ENCODE measurements around the gene TBX21. TPM values are rescaled to one million over a fixed set of nuclear protein-coding genes. Genes with fewer than 3 reads are reported as not detected.

Gene TBX21
- total and polyA plus RNA-seq, 2 of the 4 experiments (the other 2 are of a cell fraction), result not detected

DNA sequence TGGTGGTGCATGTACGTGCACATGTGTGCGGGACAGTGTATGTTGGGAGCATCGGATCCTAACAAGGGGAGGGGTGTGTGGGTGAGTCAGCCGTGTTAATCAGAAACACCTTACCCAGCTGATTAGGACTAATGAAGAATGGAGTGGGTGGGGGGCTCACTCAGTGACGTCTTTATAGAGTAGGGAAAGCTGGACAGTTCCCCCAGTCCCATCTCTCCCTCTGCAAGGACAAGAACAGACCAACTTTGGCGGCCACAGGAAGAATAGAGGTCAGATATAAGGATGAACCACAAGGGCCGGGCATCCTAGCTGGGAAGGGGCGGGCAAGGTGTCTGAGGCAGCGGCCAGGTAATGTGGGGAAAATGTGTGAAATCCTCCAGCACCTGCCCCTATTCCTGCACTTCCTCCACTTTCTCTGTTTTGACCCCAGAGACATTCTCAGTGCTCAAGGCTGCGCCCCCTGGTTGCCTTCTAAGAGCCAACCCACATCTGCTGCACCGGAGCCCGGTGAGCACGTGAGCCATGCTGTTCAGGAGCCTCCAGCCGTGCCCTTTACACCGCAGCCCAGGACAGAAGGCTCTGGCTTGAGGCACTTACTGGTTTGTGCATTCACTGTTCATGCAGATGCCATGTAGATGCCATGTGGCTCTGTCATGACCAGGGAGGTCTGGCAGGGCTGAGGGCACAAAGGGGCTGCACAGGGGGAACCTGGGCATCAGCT lies 18.9 kb upstream of the TBX21 start:
- peaks cover 12% of the 10 kb centered on the region; the same call in 1 of the 2 replicates for H3K36me3 ChIP-seq (ENCODE audit: control insufficient read depth, insufficient read depth, low read length)
- H3K23ac ChIP-seq (ENCODE audit: low read depth, low read length), result no peak overlapping the region
- H3K14ac ChIP-seq (replicated peaks; ENCODE audit: low read depth, low read length), result no peak overlapping the region
- no peak overlapping the region for H3K4me3 ChIP-seq (ENCODE audit: insufficient read depth, low read depth, low read length)
- BruUV-seq (replicated peaks), result no TSS peak
- peaks cover 7% of the 10 kb centered on the region for H3K4me1 ChIP-seq (ENCODE audit: control insufficient read depth, insufficient read depth, low read length)
- H4K91ac ChIP-seq (ENCODE audit: insufficient read depth, low read depth, low read length), result no peak overlapping the region
- H2BK15ac ChIP-seq (ENCODE audit: low read depth, low read length), result no peak overlapping the region
- peaks cover 26% of the 10 kb centered on the region; the same call in 1 of the 2 replicates for H4K20me1 ChIP-seq (ENCODE audit: insufficient read depth, low read length)
- no peak overlapping the region for H3K27ac ChIP-seq (ENCODE audit: insufficient read depth, low read length)
- no peak overlapping the region for H3K4me2 ChIP-seq (ENCODE audit: low read depth, low read length)
- no peak overlapping the region for H2BK5ac ChIP-seq (ENCODE audit: low read depth, low read length, poor library complexity, severe bottlenecking)
- H4K5ac ChIP-seq (ENCODE audit: low read depth, low read length), result no peak overlapping the region
- DNase-seq (no peak), ATAC-seq (ENCODE audit: low read depth) (no peak)
- no peaks in the 10 kb centered on the region for H3K9me3 ChIP-seq (ENCODE audit: control insufficient read depth, insufficient read depth, low read length)
- H2AK5ac ChIP-seq (ENCODE audit: low read depth, low read length), result no peak overlapping the region
- TF ChIP-seq MAFK (IDR thresholded peaks at IDR 0.05; ENCODE audit: low read depth, low read length), result no peak
- TF ChIP-seq RAD21 (IDR thresholded peaks at IDR 0.05; ENCODE audit: low read length), result no peak
- no peak for TF ChIP-seq RCOR1 (IDR thresholded peaks at IDR 0.05; ENCODE audit: insufficient replicate concordance, low read length)
- TF ChIP-seq FOS (IDR thresholded peaks at IDR 0.05; ENCODE audit: low read depth, low read length), result no peak
- TF ChIP-seq NFE2L2 (IDR thresholded peaks at IDR 0.05; ENCODE audit: low read depth, low read length), result no peak
- no peak for TF ChIP-seq MXI1 (IDR thresholded peaks at IDR 0.05; ENCODE audit: borderline replicate concordance, low read depth, low read length)
- TF ChIP-seq ELK1 (IDR thresholded peaks at IDR 0.05; ENCODE audit: borderline replicate concordance, low read depth, low read length), result no peak
- TF ChIP-seq BHLHE40 (IDR thresholded peaks at IDR 0.05; ENCODE audit: low read depth, low read length), result no peak
- no peak for TF ChIP-seq SMC3 (IDR thresholded peaks at IDR 0.05; ENCODE audit: low read depth, low read length)
- no peak overlapping the region for H3K4ac ChIP-seq (ENCODE audit: low read depth, low read length)
- H3K9ac ChIP-seq (ENCODE audit: low read depth, low read length), result no peak overlapping the region
- dilution Hi-C loops (cut with HindIII; ENCODE audit: low sequenced_read_pairs, unreplicated experiment), result no loop called here
- H3K56ac ChIP-seq (ENCODE audit: extremely low read depth, insufficient read depth, low read length), result no peak overlapping the region
- peaks cover 71% of the 10 kb centered on the region for H3K27me3 ChIP-seq (ENCODE audit: control insufficient read depth, insufficient read depth, low read length)
- H2AK9ac ChIP-seq (replicated peaks; ENCODE audit: low read depth, low read length, poor library complexity), result no peak overlapping the region
- no peak overlapping the region for H2BK120ac ChIP-seq (ENCODE audit: low read depth, low read length)
- no peak overlapping the region for H3K18ac ChIP-seq (ENCODE audit: low read depth, low read length)
- POLR2A ChIA-PET (ENCODE audit: unreplicated experiment), result no interaction called here
- no peaks in the 10 kb centered on the region for H3K79me1 ChIP-seq (ENCODE audit: low read depth in 1 of 2, low read length in 2 of 2)
- H3K9me1 ChIP-seq (ENCODE audit: insufficient read depth, low read length), result peaks cover 5% of the 10 kb centered on the region; the same call in 1 of the 2 replicates
- WGBS, 2 experiments (ENCODE audit: extremely low coverage in 2 of 2, insufficient read length in 1 of 2), result 25% methylated on average over 4 of the region's 15 CpGs; no CpG with 5 or more reads in 1 of the 2 experiments
- no peak overlapping the region for H4K8ac ChIP-seq (ENCODE audit: low read depth in 2 of 2, low read length in 2 of 2)
- no peak overlapping the region for H2AFZ ChIP-seq (replicated peaks; ENCODE audit: low read length, poor library complexity)
- no peak overlapping the region for H2BK20ac ChIP-seq (ENCODE audit: low read depth, low read length)
- intact Hi-C loops (cut with micrococcal nuclease), result no loop called here
- in situ Hi-C loops (cut with MboI; ENCODE audit: low sequenced_read_pairs), result no loop called here
- CTCF ChIA-PET, result interaction anchor here (0.5 kb wide), 1 partner anchor 32 kb away, joined by 6 read pairs; no protein-coding TSS in a partner anchor

All from IMR-90 (cell line).